Measurements from ENCODE around the gene DOC2A.

The DOC2A gene

DNA sequence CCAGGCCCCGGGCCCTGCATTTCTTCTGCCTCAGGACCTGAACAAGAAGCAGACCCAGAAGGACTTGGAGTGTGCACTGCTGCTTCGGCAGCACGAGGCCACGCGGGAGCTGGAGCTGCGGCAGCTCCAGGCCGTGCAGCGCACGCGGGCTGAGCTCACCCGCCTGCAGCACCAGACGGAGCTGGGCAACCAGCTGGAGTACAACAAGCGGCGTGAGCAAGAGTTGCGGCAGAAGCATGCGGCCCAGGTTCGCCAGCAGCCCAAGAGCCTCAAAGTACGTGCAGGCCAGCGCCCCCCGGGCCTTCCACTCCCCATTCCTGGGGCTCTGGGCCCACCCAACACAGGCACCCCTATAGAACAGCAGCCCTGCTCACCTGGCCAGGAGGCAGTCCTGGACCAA is 24.6 kb downstream of the DOC2A start:
- TF ChIP-seq, protein P1, sequence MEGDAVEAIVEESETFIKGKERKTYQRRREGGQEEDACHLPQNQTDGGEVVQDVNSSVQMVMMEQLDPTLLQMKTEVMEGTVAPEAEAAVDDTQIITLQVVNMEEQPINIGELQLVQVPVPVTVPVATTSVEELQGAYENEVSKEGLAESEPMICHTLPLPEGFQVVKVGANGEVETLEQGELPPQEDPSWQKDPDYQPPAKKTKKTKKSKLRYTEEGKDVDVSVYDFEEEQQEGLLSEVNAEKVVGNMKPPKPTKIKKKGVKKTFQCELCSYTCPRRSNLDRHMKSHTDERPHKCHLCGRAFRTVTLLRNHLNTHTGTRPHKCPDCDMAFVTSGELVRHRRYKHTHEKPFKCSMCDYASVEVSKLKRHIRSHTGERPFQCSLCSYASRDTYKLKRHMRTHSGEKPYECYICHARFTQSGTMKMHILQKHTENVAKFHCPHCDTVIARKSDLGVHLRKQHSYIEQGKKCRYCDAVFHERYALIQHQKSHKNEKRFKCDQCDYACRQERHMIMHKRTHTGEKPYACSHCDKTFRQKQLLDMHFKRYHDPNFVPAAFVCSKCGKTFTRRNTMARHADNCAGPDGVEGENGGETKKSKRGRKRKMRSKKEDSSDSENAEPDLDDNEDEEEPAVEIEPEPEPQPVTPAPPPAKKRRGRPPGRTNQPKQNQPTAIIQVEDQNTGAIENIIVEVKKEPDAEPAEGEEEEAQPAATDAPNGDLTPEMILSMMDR (IDR thresholded peaks at IDR 0.05; ENCODE audit: insufficient read depth, low read depth, low read length, missing control alignments): no peak
- DNase-seq (ENCODE audit: low read depth): no peak
- no peak overlapping the region for H3K4me3 ChIP-seq (ENCODE audit: low read depth, low read length)

DNA sequence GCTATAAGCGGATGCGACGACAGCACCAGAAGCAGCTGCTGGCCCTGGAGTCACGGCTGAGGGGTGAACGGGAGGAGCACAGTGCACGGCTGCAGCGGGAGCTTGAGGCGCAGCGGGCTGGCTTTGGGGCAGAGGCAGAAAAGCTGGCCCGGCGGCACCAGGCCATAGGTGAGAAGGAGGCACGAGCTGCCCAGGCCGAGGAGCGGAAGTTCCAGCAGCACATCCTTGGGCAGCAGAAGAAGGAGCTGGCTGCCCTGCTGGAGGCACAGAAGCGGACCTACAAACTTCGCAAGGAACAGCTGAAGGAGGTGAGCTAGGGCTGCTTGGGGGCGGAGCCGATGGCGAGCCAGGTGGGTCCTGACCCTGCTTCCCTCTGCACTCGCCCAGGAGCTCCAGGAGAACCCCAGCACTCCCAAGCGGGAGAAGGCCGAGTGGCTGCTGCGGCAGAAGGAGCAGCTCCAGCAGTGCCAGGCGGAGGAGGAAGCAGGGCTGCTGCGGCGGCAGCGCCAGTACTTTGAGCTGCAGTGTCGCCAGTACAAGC is 25.5 kb downstream of the DOC2A start:
- DNase-seq (ENCODE audit: low read depth): no peak
- H3K4me3 ChIP-seq (ENCODE audit: low read depth, low read length): no peak overlapping the region
- TF ChIP-seq, protein P1 (IDR thresholded peaks at IDR 0.05; ENCODE audit: insufficient read depth, low read depth, low read length, missing control alignments): no peak

DNA sequence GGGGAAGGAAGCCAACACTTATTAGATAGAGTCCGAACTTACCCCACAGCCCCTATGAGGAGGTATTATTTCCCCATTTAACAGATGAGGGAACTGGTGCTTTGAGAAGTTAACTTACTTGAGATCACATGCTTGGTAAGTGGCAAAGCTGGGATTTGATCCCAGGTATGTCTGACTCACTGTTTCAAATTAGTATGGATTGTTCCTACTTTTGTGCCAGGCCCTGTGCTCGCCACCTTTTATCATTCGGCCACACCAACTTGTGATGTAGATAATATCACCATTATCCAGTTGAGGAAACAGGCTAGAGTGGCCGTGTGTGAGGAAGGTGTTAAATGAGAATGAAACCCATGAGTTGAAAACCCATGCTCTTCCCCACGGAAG is 26.1 kb downstream of the DOC2A start:
- no peak for DNase-seq (ENCODE audit: low read depth)
- H3K4me3 ChIP-seq (ENCODE audit: low read depth, low read length): no peak overlapping the region
- TF ChIP-seq, protein P1 (IDR thresholded peaks at IDR 0.05; ENCODE audit: insufficient read depth, low read depth, low read length, missing control alignments): no peak

DNA sequence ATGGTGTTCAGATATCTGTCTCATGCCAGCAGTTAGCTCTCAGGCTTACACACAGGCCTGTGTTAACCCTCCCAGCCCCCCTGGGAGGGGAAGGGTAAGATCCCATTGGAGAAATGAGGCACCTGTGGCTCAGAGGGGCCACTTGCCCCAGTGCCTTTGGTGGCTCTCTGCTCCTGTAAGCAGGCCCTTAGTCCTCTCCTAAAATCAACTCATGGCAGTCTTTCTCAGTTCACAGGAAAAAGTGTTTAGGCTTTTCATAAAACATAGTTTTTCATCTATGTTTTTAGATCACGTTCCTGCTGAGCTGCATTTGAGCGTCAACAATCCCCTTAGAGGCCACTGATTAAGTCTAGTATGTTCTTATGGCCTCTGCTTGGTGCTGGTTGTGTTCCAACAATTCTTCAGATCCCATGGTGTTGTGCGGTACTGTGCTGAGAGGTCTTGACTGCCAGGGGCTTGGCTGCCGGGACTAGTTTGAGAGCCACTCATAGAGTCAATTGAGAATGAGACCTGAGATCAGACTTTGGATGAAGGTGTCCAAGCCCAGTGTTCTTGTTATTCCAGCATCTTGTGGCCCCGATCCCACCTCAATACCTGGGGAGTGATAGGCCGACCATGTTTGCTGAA is 26.6 kb downstream of the DOC2A start:
- no peak for DNase-seq (ENCODE audit: low read depth)
- no peak overlapping the region for H3K4me3 ChIP-seq (ENCODE audit: low read depth, low read length)
- TF ChIP-seq, protein P1 (IDR thresholded peaks at IDR 0.05; ENCODE audit: insufficient read depth, low read depth, low read length, missing control alignments): no peak

DNA sequence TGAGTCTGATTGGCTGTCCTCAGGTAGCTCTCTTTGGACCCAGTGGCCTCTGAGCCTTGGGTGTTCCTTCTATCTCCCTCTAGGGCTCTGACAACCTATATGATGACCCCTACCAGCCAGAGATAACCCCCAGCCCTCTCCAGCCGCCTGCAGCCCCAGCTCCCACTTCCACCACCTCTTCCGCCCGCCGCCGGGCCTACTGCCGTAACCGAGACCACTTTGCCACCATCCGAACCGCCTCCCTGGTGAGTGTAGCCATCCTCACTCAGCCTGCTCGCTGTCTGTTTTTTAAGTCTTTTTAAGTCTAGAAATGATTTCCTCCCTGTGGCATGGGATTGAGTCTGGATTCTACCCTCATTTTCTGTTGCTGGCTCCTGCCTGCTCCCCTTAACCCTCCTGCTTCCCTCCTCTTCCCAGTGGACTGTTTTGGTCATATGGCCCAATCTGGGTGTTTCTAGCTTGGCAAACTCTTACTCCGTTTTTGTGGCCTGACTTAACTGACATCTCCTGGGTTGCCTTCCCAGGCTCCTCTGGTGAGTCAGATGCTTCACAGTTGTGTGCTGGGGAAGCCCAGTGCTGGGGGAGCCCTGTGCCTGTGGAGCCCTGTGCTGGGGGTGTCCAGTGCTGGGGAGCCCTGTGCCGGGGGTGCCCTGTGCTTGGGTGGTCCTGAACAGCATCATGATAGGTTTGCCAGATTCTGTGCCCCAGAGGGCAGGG is 27.2 kb downstream of the DOC2A start:
- no peak for DNase-seq (ENCODE audit: low read depth)
- H3K4me3 ChIP-seq (ENCODE audit: low read depth, low read length): no peak overlapping the region
- TF ChIP-seq, protein P1 (IDR thresholded peaks at IDR 0.05; ENCODE audit: insufficient read depth, low read depth, low read length, missing control alignments): no peak

DNA sequence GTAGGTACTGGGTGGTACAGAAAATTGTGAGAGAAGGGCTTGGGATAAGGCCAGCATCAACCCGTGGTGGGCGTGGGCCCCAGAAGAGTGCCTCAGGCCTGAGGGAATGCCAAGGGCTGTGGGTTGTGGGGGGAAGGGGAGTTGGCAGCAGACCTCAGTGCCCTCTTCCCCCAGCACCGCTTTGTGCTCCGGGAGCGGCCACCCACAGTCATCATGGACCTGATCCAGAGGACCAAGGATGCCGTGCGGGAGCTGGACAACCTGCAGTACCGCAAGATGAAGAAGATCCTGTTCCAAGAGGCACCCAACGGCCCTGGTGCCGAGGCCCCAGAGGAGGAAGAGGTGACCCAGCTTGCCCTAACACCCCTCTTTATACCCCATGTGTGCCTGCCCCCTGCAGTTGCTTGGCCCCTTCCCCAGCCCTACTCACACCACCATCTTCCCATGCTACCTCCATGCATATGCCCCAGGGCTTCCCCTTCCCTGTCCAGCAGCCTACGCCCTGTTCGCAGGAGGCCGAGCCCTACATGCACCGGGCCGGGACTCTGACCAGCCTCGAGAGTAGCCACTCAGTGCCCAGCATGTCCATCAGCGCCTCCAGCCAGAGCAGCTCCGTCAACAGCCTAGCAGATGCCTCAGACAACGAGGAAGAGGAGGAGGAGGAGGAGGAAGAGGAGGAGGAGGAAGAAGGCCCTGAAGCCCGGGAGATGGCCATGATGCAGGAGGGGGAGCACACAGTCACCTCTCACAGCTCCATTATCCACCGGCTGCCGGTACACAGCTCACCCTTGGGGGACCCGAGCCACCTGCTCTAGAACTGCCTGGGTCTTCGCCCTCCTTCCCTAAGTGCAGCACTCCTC is 28.0 kb downstream of the DOC2A start:
- TF ChIP-seq, protein P1 (IDR thresholded peaks at IDR 0.05; ENCODE audit: insufficient read depth, low read depth, low read length, missing control alignments): no peak
- H3K4me3 ChIP-seq (ENCODE audit: low read depth, low read length): no peak overlapping the region
- DNase-seq (ENCODE audit: low read depth): no peak
